DMS153 treated with DMSO at 0.1 percent for 48 hours (cell line): ENCODE results near the gene GPR3.

Experiments used
- DNase-seq: peaks from one replicate; lab custom pipeline; 2025; ENCODE audit not compliant: unreplicated experiment; lab: John Stamatoyannopoulos, UW

Gene GPR3

DNA sequence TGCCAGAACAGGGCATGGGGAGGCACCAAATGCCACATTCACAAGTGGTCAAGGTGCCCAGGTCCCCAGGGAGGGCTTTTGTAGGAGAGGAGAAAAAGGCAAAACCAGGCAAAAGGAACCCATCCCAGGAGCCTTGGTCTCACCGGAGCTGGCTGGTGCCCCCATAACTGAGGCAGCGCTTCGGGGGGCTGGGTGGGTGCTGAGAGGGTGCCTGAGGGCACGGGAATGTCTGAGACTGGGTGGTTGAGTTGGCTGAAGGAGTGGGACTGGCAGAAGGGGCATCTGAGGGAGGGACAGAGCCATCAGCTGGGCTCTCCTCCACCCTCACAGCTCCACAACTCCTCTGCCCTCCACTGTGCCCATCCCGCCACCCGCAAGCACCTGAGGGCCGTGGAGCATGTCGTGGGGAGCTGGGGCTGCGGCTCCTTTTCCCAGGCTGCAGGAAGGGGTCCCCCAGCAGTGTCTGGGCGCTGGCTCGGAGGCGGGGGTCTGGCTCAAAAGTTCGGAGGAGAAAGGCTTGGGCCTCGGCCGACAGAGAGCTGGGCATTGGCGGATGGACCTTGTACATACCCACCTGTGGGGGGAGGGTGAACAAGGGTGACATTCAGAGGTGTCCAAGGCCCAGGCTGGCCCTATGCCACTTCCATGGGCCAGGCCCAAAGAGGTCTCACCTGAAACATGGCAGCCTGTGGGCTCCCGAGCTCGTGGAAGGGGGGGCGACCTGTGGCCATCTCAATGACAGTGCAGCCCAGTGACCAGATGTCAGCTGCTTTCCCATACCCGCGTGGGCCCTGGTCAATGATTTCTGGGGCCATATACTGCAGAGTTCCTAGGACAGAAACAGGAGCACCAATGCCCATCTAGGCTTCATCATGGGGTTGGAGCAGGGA is 34.1 kb upstream of the GPR3 start:
- DNase-seq, result no peak

DNA sequence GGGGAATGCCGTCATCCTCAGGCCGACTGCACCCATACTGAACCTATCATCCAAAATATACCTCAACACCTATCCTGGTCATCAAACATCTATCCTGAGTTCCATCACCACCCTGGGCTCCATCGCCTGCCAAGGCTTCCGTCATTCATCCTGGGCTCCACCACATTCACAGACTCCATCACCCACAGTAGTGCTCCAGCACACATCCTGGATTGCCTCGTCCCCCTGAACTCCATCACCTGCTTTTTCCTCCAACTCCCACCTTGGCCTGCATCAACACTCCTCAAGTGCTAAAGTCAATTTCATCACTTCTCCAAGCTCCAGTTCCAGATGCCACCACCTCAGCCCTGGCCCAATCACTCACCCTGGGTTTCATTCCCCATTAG is 33.5 kb upstream of the GPR3 start:
- DNase-seq, result no peak

DNA sequence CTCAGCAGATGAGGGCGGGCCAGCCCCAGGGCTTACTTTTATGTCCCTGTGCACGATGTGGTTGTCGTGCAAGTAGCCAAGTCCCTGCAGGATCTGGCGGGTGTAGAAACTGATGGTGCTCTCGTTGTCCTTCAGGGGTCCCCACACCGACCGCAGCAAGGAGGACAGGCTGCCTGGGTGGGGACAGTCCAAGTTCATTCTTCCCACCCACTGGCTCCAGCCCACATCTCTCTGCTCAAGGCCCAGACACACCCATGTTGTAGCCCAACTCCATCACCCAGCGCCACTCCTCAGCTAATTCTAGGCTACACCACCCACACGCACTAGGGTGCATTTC is 32.6 kb upstream of the GPR3 start:
- DNase-seq, result no peak

DNA sequence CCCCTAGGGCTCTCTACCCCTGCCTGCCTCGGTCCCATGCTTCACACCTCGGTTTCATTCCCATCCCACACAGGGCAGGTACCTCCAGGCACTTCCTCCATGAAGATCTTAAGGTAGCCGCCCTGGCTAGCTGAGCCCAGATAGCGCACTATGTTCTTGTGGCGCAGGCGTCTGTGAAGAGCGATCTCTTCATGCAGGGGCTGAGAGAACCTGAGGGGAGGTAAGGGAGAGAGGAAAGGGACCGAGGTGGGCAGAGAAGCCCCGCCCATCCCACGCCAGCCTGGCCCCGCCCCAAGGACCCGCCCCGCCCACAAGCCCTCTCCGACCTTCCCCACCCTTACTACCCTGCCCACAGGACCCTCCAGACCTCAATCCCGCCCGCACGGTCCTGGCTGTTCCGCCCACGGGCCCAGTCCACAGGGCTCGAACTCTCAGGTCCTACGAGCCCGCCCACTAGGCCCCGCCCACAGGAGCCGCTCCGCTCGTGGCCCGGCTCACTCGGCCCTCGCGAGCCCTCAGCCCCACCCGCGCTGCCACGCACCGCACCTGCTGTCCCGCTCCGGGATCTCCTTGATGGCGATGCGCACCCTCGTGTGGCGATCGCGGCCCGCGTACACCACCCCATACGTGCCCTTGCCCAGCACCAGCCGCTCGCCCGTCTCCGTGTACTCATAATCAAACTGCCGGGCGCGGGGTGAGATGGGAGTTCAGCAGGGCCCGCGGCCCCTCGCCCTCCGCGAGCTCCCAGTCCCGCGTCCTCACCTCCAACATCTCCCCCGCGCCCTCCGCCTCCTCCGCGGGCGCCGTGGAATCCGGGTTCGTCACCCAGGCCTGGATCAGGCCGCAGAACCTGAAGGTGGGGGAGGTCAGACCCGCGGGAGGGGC is 32.0 kb upstream of the GPR3 start:
- no peak for DNase-seq

DNA sequence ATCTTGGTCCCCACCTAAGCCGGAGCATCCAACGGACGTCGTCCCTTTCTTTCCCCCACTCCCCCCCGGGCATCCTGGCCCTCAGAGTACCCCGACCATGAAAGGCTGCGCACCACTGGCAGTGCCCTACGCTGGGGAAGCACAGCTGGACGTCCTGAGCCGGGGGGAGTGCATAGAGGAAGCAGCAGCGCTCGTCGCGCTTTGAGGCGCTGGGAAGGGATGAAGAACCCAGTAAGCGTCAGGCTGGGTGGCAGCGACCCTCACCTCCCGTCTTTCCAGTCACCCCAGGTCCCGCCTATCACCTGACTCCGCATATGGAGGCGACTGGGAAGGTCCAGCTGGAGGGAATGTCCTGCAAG is 31.4 kb upstream of the GPR3 start:
- no peak for DNase-seq

DNA sequence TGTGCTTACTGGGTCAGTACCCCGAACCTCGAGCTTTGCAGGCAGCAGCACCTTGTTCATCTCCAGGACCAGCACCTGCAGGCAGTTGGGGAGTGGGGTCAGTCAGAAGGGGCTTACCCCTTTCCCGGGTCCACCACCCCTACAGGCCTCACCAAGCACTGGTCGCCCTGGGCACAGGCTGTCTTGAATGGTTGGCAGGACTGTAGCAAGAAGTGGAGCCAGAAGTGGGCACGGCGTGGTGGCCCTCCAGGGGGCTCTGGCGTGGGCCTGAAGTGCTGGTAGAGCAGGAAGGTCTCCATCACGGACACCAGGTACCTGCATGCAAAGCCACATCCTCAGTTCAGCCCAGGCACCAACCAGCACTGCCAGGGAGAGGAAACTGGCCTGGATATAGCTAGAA is 30.9 kb upstream of the GPR3 start:
- DNase-seq, result no peak

DNA sequence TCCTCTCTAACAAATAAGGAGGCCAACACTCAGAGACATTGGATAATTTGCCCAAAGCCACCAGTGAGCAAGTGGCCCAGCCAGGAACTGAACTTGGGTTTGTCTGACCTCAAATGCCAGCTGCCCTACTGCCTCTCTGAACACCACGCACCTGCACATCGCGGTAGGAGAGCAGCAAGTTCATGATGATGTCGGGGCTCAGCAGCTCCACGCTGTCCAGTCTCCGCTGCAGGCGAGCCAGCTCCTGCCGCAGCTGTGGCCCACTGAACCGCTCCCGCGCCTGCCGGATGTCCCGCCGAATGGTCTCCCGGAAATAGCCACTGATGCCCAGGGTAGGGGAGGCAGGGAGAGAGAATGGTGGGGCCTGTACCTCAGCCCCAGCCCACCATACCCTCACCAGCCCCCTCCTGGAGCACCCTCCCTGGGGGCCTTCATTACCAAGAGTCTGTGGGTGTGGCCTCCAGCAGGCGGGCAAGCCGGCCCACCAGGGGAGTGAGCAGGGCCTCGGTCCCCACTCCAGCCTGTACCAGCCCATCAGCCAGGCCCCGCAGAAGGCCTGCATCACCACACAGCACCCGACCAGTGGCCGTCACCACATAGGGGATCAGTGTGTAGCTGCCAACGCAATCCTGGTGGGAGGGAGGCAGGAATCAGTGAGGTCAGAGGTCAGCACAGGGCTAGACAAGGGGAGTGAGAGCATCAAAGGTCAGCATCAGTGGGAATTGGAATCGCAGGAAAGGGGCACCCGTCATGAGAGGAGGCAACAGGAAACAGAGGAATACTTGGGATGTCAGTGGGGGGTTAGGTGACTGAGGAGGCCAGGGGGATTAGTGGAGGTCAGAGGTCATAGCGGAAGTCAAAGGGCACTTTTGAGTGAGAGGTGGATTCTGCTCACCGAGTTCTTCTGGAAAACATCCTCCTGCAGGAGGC is 28.4 kb upstream of the GPR3 start:
- DNase-seq, result no peak

DNA sequence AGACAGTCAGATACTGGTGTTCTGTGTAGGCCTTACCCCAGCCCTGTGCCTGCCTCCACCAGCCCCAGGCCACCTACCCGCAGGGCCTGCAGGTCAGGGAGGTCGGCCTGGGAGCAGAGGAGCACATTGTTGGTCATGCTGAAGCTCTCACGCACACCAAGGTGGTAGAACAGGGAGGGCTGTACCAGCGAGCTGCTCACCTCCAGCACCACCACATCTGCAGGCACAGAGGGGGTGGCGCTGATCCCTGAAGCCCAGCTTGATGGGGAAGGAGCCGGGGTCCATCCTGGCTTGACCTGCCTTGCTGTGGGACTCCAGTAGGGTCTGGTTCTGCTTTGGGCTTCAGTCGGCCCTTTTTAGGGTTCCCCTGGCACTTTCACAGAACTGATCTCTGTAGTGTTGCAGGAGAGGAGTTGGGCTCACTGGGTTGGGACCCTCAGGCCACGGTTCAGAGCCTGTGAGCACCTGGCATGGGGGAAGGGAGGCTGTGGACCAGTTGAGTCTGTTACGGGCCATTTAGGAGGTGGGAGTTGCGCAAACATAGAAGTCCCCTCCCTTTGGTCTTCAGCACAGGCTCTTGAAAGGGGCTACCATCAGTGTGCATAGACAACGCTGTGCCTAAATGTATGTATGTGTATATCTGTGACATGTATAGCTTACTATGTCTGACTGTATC is 27.6 kb upstream of the GPR3 start:
- no peak for DNase-seq

DNA sequence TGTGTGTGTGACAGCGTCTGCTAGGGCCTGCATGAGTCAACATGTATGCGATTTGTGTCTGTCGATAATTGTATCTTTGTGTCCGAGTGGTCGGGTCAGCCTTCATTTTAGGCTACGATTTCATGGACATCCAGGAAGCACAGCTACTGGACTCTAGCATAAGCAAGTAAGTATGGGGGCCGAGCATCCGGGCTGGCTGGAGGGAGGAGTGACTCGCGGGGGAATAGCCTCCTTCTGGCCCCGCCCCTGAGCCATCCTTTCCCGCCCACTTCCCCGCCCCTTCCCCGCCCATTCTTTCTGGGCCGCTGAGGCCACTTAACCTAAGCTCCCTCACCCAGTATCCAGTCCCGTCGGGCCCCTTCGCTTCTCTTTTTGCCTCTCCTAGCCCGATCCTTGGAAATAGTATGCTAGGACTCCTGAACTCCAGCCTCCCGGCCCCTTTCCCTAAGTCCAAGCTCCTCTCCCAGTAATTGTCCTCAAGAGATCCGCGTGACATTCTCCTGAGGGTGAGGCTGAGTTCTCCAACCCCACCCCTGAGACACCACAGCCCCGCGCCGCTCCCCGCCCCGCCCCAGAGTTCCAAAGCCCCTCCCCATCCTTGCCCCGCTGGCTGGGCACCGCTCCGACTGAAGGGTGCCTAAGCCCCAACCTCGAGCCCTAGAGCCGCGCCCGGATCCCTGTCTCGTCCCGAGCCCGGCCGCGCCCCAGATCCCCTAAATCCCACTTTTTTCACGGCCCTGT is 26.9 kb upstream of the GPR3 start:
- DNase-seq, result peak; percentile 85

DNA sequence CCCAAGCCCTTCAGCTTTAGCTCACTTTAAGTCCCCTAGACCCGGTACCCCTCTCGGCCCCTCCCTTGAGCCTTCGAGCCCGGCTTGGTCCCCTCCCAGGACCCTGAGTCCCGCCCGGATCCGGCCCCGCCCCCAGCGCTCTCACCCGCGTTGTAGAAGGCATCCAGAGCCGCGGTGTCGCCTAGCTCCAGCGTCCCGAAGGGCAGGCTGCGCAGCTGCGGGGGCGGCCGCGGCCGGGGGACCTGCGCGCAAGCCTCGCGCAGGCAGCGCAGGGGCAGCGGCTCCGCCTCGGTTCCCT is 26.4 kb upstream of the GPR3 start:
- DNase-seq, result peak; percentile 53

DNA sequence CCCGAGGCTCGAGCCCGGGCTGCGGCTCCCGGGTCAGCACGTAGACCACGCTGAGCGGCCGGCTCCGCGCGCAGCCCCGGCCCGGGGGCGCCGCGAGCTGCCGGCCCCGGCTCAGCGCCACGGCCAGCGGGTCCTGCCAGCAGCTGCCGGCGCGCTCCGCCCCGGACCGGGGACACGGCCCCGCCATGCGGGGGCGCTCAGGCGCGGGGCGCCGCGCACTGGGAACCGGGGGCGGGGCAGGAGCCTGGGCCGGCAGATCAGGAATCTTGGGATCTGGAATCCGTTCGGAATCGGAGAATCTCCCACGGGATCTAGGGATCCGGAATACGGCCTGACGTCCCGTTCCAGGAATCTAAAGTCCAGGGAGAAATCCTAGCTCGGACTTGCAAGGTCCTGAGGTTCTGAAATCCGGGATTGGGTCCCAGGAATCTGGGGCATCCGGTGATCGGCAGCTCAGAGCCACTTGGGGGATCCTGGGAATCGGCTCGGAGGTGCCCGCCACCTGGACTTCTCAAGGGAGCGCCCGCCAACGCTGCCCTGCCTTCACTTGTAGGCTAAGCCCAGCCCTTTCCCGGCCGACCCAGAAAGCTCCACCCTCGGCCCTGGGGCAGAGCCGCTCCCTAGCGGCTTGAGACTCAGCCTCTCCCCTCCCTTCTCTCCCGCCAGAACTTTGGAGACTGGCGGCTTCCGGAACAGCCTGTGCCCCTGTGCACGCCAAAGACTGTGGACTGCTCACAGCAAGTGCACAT is 25.8 kb upstream of the GPR3 start, which contains the start of gene MAP3K6:
MAP3K6 (minus strand) TSS at position 551 of the 749 bp plus-strand sequence; CDS start at position 187, 364 bp downstream.
- peak; percentile 85 for DNase-seq

DNA sequence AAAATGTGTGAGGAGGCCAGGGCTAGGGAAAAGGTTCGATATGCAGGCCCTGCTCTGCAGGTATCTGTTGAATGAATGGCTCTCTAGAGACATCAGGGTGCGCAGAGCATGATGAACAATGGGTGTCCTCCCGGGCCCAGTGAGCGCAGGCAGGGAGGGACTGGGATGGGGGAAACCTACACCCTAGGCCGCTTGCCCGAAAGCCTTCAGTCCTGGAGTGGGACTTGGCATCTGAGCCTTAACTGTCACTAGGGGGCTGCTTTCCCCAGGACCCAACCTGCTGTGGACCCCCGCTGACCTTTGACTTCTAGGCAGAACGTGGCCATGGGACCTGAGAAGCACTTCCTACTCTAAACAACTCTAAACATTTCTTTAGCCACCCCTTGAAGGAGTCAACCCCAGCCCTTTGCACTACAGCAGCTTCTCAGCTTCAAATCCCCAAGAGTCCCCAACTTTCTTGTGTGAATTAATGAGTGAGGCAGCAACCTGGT is 25.2 kb upstream of the GPR3 start:
- no peak for DNase-seq

DNA sequence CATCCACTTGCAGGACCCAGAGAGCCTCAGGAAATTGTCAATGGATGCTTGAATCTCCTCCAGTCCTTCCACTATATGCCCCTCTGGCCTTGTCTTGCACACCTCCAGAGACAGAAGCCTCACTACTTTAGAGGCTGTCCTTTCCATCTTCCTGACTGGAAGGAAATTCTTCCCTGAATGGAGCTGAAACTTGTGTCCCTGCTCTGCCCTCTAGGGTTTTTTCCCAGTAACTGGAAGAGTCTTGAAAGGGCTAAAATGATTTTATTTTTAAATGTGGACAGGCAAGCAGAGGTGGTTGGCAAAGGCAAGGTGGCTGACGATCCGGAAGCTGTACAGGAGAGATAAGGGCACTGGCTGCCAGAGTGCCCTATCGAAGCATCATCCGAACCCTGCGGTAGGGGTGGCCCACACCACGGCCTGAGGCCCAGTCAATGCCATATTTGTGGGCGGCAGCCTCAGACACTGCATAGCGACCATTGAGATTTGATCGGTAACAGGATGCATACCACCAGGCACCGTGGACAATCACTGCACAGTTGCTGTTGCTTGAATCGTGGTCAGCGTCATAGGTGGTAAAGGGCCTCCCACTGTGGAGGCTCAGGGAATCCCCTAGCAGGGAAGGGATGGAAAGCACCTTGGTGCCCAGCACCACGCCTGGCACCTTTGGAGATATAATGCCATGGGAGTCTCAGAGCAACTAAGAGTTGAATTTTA is 23.4 kb upstream of the GPR3 start:
- no peak for DNase-seq

DNA sequence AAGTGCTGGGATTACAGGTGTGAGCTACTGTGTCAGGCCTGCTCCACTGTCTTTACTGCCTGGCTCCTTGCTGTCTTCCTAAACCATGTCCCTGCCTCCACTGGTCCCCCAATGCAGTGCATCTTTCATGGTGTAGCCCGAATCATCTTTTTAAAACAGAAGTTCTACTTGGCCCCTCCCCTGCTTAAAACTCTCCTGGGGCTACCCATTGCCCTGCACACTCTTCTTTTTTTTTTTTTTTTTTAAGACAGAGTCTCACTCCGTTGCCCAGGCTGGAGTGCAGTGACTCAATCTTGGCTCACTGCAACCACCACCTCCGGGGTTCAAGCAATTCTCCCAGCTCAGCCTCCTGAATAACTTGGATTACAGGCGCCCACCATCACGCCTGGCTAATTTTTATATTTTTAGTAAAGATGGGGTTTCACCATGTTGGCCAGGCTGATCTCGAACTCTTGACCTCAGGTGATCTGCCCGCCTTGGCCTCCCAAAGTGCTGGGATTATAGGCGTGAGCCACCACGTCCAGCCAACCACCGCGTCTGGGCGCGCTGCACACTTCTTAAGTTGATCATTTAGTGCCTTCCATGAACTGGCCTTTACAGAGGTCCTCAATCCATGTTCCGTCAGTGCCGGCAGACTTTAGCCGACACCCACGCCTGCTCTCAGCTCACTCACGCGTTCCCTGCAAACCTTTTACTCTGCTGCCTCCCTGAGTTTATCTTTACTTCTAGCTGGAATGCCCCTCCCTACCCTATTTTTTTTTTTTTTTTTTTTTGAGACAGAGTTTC is 20.2 kb upstream of the GPR3 start:
- DNase-seq, result no peak

DNA sequence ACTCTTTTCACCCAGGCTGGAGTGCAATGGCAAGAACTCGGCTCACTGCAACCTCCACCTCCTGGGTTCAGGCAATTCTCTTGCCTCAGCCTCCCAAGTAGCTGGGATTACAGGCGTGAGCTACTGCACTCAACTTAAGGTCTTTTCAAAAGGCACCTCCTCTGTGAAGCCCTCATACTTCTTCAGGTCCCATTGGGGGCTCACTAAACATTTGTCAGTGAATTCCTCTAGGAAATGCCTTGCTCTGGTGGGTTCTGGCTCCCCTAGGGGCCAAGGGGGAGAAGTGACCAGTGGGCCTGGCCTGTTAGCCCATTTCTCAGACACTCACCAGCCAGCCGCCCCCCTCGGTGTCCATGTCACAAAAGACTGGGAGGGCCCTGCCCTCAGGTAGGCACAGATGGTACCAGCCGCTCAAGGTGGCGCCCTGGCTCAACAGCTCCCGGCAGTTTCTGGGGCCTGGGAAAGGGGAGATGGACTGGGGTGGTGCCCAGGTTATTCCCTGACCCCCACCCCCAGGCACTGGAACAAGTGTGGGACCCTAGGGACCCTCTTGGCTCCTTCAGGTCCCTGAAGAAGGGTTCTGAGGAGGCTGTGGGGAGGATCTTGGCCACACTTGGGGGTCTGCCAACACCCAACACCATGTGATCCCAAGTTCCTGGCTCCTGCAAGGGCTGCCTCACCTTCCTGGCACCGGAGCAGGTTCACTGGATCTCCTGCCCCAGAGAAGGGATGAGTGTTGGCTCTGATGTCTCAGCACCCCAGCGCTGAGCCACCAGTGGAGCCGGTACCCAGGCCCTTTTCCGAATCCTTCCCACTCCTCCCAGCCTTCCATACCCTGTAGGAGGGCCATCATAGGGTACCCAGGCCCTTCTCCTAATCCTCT is 19.4 kb upstream of the GPR3 start:
- DNase-seq, result no peak

DNA sequence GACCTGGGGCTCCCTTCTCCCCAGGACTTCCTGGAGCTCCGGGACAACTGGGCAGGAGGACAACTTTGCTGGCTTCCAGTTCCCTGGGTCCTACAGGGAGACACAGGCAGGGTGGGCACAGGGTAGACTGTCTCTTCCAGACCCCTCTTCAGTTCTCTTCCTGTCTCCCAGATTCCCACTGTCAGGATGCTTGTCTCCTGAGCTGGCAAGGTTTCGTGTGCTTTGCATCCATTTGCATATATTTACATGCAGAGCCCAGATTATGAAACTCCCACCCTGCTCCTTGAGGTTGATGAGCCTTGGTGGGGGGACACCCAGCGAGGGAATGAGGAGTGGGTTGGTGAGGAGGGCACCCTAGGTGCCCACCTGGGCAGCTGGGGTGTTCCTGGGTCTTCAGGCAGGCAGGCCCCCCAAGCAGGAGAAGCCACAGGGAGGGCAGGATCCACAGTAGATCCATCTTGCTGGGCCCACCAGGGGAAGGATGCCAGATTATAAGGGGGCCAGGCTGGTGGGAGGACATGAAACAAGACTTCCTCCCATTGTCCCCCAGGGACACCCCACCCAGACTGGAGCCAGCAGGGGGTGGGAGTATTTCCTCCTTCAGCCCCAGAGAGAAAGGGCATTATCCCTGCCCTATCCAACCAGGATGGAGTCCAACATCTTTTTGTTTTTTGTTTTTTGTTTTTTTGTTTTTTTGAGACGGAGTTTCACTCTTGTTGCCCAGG is 17.9 kb upstream of the GPR3 start, which contains the start of gene FCN3:
FCN3 (minus strand) TSS at position 463 of the 725 bp plus-strand sequence; CDS start at position 457, 6 bp downstream.
- DNase-seq, result no peak
